ENCODE data around the gene CPD. TPM values are rescaled to one million over a fixed set of nuclear protein-coding genes. Genes with fewer than 3 reads are reported as not detected.

CPD gene
- polyA plus RNA-seq, 1 experiment, result 109 TPM

DNA sequence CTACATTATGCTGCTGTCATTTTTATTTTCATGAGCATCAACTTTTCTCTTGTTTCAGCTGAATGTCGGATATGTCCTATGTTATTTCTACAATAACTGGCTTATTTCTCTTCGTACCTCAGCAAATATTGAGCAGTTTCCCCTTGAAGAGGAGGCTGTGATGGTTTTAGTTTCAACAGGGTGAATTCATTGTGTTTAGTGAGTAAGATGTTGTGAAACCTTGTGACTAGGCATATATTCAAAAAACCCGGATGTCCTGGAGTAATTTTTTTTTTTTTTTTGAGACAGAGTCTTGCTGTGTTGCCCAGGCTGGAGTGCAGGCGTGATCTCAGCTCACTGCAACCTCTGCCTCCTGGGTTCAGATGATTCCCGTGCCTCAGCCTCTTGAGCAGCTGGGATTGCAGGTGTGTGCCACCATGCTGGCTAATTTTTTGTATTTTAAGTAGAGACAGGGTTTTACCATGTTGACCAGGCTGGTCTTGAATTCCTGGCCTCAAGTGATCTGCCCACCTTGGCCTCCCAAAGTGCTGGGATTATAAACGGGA is 11.1 kb downstream of the CPD start:
- ChIA-PET CTCF (interaction anchor here (0.9 kb wide), 1 partner anchor 87 kb away, joined by 3 read pairs; the partner anchor contains the start of gene GOSR1), POLR2A (no interaction called here)
- Histone ChIP-seq H3K27ac (ENCODE audit: low read depth, low read length) (no peak overlapping the region), H3K9me3 (ENCODE audit: control insufficient read depth, insufficient read depth, low read length) (no peaks in the 10 kb centered on the region), H3K27me3 (ENCODE audit: control insufficient read depth, insufficient read depth, low read length) (no peaks in the 10 kb centered on the region), H3K4me3 (ENCODE audit: low read depth, low read length) (no peak overlapping the region)
- no peak for DNase-seq (ENCODE audit: low read depth, low spot score)
- TF ChIP-seq, protein P1, sequence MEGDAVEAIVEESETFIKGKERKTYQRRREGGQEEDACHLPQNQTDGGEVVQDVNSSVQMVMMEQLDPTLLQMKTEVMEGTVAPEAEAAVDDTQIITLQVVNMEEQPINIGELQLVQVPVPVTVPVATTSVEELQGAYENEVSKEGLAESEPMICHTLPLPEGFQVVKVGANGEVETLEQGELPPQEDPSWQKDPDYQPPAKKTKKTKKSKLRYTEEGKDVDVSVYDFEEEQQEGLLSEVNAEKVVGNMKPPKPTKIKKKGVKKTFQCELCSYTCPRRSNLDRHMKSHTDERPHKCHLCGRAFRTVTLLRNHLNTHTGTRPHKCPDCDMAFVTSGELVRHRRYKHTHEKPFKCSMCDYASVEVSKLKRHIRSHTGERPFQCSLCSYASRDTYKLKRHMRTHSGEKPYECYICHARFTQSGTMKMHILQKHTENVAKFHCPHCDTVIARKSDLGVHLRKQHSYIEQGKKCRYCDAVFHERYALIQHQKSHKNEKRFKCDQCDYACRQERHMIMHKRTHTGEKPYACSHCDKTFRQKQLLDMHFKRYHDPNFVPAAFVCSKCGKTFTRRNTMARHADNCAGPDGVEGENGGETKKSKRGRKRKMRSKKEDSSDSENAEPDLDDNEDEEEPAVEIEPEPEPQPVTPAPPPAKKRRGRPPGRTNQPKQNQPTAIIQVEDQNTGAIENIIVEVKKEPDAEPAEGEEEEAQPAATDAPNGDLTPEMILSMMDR (IDR thresholded peaks at IDR 0.05; ENCODE audit: low read depth, low read length), result no peak

DNA sequence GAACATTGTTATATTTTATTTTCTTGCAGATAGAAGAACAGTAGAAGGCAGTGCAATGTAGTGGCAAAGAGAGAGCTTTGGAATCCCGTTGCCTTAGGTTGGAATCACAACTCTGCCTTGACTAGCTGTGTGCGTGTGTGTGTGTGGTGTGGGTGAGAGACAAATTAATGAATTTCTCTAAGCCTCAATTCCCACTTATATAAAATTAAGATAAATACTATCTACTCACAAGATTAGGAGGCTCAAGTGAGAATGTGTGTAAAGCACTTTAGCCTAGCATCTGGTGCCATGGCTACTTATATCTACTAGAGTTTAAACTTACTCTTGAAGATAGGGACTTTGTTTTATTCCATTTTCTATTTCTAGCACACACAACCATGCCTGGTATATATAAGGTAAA is 12.8 kb downstream of the CPD start:
- ChIA-PET CTCF (no interaction called here), POLR2A (no interaction called here)
- DNase-seq (ENCODE audit: low read depth, low spot score), result no peak
- H3K27ac ChIP-seq (ENCODE audit: low read depth, low read length), result no peak overlapping the region
- no peaks in the 10 kb centered on the region for H3K9me3 ChIP-seq (ENCODE audit: control insufficient read depth, insufficient read depth, low read length)
- TF ChIP-seq, protein P1 (IDR thresholded peaks at IDR 0.05; ENCODE audit: low read depth, low read length), result no peak
- H3K4me3 ChIP-seq (ENCODE audit: low read depth, low read length), result no peak overlapping the region
- no peaks in the 10 kb centered on the region for H3K27me3 ChIP-seq (ENCODE audit: control insufficient read depth, insufficient read depth, low read length)

DNA sequence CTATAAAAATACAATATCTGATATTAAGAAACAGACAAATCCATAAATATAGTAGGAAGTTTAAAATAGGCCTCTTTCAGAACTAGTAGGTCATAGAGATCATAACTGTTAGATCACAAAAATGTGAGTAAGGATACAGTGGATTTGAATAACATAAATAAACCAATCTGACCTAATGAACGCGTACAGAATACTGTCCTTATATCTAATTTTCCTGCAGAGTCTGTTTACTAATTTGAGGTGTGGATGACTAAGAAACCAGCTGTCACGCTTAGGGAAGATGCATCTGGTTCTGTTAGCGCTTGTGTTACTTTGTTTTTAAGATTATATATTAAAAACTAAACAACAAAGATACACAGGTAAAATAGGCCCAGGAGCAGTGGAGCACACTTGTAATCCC is 14.8 kb downstream of the CPD start:
- CTCF ChIA-PET, result interaction anchor here (0.6 to 0.8 kb wide), 2 partner anchors 9 to 98 kb away, joined by 3 to 4 read pairs; no protein-coding TSS in a partner anchor
- no peak for DNase-seq (ENCODE audit: low read depth, low spot score)

DNA sequence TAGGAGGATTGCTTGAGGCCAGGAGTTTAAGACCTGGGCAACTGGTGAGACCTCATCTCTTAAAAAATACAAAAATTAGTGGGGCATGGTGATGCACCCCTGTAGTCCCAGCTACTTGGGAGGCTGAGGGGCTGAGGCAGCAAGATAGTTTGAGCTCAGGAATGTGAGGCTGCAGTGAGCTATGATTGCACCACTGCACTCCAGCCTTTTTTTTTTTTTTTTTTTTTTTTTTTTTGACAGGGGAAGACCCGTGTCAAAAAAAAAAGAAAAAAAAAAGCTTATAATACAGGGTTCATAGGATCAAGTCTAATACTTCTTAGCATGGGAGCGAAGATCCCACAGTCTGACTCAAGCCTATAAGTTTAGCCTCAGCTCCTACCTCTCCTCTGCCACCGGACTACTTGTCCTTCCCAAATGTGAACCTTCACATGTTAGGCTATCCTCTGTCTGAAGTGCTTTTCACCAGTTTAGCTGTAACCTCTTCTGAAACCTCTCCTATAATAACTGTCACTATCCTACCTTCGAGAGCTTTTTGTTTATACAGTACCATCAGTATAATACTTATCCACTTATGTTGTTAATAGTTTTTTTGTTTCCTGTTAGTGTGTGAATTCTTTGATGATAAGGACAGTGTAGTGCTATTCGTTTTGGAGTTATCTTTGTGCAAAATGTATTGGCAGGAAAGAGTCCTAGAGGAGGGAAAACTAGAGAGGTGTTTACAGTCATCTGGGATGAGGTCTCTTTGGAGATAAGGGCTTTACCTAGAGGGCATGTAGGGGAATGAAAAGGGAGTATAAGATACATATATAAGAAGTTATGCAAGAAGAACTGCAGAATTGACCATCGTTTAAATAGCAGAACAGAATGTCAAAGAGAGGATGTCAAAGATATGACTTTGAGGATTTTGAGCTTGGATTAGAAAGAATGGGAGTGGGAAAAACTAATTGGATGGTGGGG is 15.5 kb downstream of the CPD start:
- POLR2A ChIA-PET, result interaction anchor here (0.7 kb wide), 1 partner anchor 16 kb away, joined by 12 read pairs; the partner anchor contains the start of gene CPD
- no peaks in the 10 kb centered on the region for H3K27me3 ChIP-seq (ENCODE audit: control insufficient read depth, insufficient read depth, low read length)
- H3K4me3 ChIP-seq (ENCODE audit: low read depth, low read length), result no peak overlapping the region
- TF ChIP-seq, protein P1 (IDR thresholded peaks at IDR 0.05; ENCODE audit: low read depth, low read length), result no peak
- no peak for DNase-seq (ENCODE audit: low read depth, low spot score)
- no peak overlapping the region for H3K27ac ChIP-seq (ENCODE audit: low read depth, low read length)
- CTCF ChIA-PET, result interaction anchor here (0.5 to 0.8 kb wide), 6 partner anchors 10 to 98 kb away, joined by 3 to 5 read pairs (median 3); no protein-coding TSS in a partner anchor
- H3K9me3 ChIP-seq (ENCODE audit: control insufficient read depth, insufficient read depth, low read length), result no peaks in the 10 kb centered on the region

More for the DNA sequence above, 14.8 kb downstream of the CPD start:
- Histone ChIP-seq H3K9me3 (ENCODE audit: control insufficient read depth, insufficient read depth, low read length) (no peaks in the 10 kb centered on the region), H3K27ac (ENCODE audit: low read depth, low read length) (no peak overlapping the region), H3K27me3 (ENCODE audit: control insufficient read depth, insufficient read depth, low read length) (no peaks in the 10 kb centered on the region), H3K4me3 (ENCODE audit: low read depth, low read length) (no peak overlapping the region)
- POLR2A ChIA-PET, result interaction anchor here (0.7 kb wide), 1 partner anchor 15 kb away, joined by 12 read pairs; the partner anchor contains the start of gene CPD
- TF ChIP-seq, protein P1 (IDR thresholded peaks at IDR 0.05; ENCODE audit: low read depth, low read length), result no peak
